ENCODE data around the gene ERMARD. TPM values are rescaled to one million over a fixed set of nuclear protein-coding genes. Genes with fewer than 3 reads are reported as not detected.
A peak's percentile ranks its signal among the peaks of the same experiment; 100 is the strongest.

The ERMARD gene
- total RNA-seq, 2 donors from 2014 or later: 14.2 to 15.7 TPM

GRCh38 chr6:169820358-169820757 lies 68.9 kb downstream of the ERMARD start:
- no peak for DNase-seq
- H3K4me3 ChIP-seq: no peak overlapping the region
- TF ChIP-seq CTCF (IDR thresholded peaks at IDR 0.05): no peak
- no peaks in the 10 kb centered on the region for H3K9me3 ChIP-seq
- intact Hi-C loops (cut with DNase I): no loop called here
- H3K36me3 ChIP-seq: no peaks in the 10 kb centered on the region
- H3K4me1 ChIP-seq: no peaks in the 10 kb centered on the region
- no peak overlapping the region for H3K27ac ChIP-seq
- no peaks in the 10 kb centered on the region for H3K27me3 ChIP-seq
- no peak overlapping the region for H3K9ac ChIP-seq (ENCODE audit: low read depth in 2 of 2, low read length in 2 of 2)

- Histone ChIP-seq H3K9ac (ENCODE audit: low read depth in 2 of 2, low read length in 2 of 2) (no peak overlapping the region), H3K27ac (no peak overlapping the region), H3K4me1 (no peaks in the 10 kb centered on the region), H3K36me3 (no peaks in the 10 kb centered on the region), H3K27me3 (no peaks in the 10 kb centered on the region), H3K9me3 (no peaks in the 10 kb centered on the region), H3K4me3 (no peak overlapping the region)
- intact Hi-C loops (cut with DNase I): no loop called here
- DNase-seq: peak; percentile 9
- TF ChIP-seq CTCF (IDR thresholded peaks at IDR 0.05): no peak
Observed at GRCh38 chr6:169824021-169824420, 72.6 kb downstream of the ERMARD start.

- intact Hi-C loops (cut with DNase I): no loop called here
- TF ChIP-seq CTCF (IDR thresholded peaks at IDR 0.05): no peak
- H3K9ac ChIP-seq (ENCODE audit: low read depth in 2 of 2, low read length in 2 of 2): no peak overlapping the region
- no peak overlapping the region for H3K27ac ChIP-seq
- H3K36me3 ChIP-seq: no peaks in the 10 kb centered on the region
- DNase-seq: peak; percentile 10
- no peak overlapping the region for H3K4me3 ChIP-seq
- H3K4me1 ChIP-seq: no peaks in the 10 kb centered on the region
- H3K9me3 ChIP-seq: no peaks in the 10 kb centered on the region
- H3K27me3 ChIP-seq: no peaks in the 10 kb centered on the region
Observed at GRCh38 chr6:169824848-169825557, 73.6 kb downstream of the ERMARD start.

- intact Hi-C loops (cut with DNase I): no loop called here
- no peaks in the 10 kb centered on the region for H3K27me3 ChIP-seq
- DNase-seq: peak; percentile 5
Observed at GRCh38 chr6:169825558-169826225, 74.3 kb downstream of the ERMARD start.

GRCh38 chr6:169826697-169827096 lies 75.3 kb downstream of the ERMARD start:
- TF ChIP-seq CTCF (IDR thresholded peaks at IDR 0.05): no peak

More at GRCh38 chr6:169825558-169826225, 74.3 kb downstream of the ERMARD start:
- H3K27ac ChIP-seq: no peak overlapping the region
- H3K4me3 ChIP-seq: no peak overlapping the region
- no peaks in the 10 kb centered on the region for H3K4me1 ChIP-seq
- no peaks in the 10 kb centered on the region for H3K36me3 ChIP-seq
- no peaks in the 10 kb centered on the region for H3K9me3 ChIP-seq
- no peak overlapping the region for H3K9ac ChIP-seq (ENCODE audit: low read depth in 2 of 2, low read length in 2 of 2)
- TF ChIP-seq CTCF (IDR thresholded peaks at IDR 0.05): no peak

More at GRCh38 chr6:169826697-169827096, 75.3 kb downstream of the ERMARD start:
- no peaks in the 10 kb centered on the region for H3K4me1 ChIP-seq
- no peak overlapping the region for H3K9ac ChIP-seq (ENCODE audit: low read depth in 2 of 2, low read length in 2 of 2)
- intact Hi-C loops (cut with DNase I): no loop called here
- no peaks in the 10 kb centered on the region for H3K36me3 ChIP-seq
- DNase-seq: no peak
- no peak overlapping the region for H3K27ac ChIP-seq
- H3K27me3 ChIP-seq: no peaks in the 10 kb centered on the region
- no peak overlapping the region for H3K4me3 ChIP-seq
- no peaks in the 10 kb centered on the region for H3K9me3 ChIP-seq
